Body of pancreas (tissue), 4 donors: ENCODE results near the gene AMDHD2.

Source experiments
- POLR2A ChIP-seq, 3 donors: fragments of 450-650 bp; IDR thresholded peaks; one replicate each; pipeline ENCODE4 v1.6.1; 2016; ENCODE audit warnings: antibody characterized with exemption in 3 of 3, mild to moderate bottlenecking in 2 of 3
- TF ChIP-seq, protein P1 (sequence below), 7 experiments: fragments of 450-650 bp in 4 of 7; fragments of 200-600 bp in 3 of 7; sonication (generic) in 3 of 7; IDR thresholded peaks; one replicate each; pipeline ENCODE4 v1.5.1; 2016 to 2019; ENCODE audit warnings: antibody characterized with exemption in 7 of 7

DNA sequence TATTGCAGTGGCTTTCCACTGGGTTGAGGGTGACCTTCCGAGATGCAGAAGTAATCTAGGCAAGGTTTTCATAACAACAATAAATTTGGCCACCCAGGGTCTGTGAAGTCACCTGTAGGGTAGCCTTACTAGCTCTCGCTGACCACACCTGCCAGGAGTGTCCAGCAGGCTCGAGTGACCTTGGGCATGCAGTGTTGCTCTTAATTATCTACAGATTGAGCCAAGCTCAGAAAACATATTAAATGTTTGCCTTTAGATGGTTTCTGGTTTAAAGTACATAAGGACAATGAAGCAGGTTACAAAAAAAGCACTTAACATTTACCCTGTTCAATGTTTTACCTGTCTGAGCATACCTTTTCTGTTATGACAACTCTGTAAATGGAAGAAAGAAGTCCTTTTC, 43.4 kb upstream of the AMDHD2 start:
- no peak for TF ChIP-seq POLR2A (IDR thresholded peaks at IDR 0.05)
- TF ChIP-seq, protein P1, sequence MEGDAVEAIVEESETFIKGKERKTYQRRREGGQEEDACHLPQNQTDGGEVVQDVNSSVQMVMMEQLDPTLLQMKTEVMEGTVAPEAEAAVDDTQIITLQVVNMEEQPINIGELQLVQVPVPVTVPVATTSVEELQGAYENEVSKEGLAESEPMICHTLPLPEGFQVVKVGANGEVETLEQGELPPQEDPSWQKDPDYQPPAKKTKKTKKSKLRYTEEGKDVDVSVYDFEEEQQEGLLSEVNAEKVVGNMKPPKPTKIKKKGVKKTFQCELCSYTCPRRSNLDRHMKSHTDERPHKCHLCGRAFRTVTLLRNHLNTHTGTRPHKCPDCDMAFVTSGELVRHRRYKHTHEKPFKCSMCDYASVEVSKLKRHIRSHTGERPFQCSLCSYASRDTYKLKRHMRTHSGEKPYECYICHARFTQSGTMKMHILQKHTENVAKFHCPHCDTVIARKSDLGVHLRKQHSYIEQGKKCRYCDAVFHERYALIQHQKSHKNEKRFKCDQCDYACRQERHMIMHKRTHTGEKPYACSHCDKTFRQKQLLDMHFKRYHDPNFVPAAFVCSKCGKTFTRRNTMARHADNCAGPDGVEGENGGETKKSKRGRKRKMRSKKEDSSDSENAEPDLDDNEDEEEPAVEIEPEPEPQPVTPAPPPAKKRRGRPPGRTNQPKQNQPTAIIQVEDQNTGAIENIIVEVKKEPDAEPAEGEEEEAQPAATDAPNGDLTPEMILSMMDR (IDR thresholded peaks at IDR 0.05): no peak
